Activated CD4-positive, alpha-beta T cell treated with anti-CD3 and anti-CD28 coated beads for 24 hours (primary cell): Measurements from ENCODE around the gene IZUMO2.
"Not testable (repeated sequence)": the region's sequence is repeated elsewhere in the genome, so short reads cannot be mapped to it uniquely, and the experiment has no call there.

Experiments
- DNase-seq, 2 donors: peaks; one replicate each; pipeline ENCODE4 v3.0.0-alpha.2; 2020; ENCODE audit warnings: low read depth in 2 of 2

IZUMO2 gene

DNA sequence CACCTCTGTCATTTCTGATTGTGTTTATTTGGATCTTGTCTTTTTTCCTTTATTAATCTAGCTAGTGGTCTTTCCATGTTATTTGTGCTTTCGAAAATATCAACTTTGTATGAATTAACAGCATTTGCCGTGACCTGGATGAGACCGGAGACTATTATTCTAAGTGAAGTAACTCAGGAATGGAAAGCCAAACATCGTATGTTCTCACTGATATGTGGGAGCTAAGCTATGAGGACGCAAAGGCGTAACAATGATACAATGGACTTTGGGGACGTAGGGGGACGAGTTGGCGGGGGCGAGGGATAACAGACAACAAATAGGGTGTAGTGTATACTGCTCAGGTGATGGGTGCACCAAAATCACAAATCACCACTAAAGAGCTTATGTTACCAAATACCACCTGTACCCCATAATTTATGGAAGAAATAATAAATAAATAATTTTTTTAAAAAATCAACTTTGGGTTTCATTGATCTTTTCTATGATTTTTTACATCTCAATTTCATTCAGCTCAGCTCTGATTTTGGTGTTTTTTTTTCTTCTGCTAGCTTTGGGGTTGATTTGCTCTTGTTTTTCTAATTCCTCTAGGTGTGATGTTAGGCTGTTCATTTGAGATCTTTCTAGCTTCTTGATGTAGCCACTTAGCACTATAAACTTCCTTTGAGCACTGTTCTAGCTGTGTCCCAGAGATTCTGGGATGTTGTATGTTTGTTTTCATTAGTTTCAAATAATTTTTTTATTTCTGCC is 27.1 kb downstream of the IZUMO2 start:
- not testable (repeated sequence) for DNase-seq

DNA sequence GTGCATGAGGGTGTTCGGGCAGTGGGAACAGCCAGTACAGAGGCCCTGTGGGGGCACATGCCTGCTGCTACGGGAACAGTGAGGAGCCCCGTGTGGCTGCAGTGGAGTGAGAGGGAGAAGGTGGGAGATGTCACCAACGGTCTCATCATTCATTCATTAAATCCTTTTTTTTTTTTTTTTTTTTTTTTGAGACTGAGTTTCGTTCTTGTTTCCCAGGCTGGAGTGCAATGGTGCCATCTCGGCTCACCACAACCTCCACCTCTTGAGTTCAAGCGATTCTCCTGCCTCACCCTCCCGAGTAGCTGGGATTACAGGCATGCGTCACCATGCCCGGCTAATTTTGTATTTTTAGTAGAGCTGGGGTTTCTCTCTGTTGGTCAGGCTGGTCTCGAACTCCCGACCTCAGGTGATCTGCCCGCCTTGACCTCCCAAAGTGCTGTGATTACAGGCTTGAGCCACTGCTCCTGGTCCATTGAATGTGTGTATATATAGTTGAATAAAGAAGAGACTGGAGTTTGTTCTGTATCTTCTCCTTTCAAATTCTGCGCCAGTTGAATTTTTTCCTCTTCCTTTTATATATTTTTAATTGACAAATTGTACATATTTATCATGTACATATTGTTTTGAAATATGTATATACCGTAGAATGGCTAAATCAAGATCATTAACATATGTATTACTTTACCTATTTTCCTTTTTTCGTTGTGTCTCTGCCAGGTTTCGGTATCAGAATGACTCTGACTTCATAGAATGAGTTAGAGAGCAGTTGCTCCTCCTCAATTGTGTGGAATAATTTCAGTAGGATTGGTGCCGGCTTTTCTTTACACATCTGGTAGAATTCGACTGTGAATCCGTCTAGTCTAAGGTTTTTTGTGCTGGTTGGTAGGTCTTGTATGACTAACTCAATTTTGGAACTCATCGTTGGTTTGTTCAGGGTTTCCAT is 28.0 kb downstream of the IZUMO2 start:
- not testable (repeated sequence) for DNase-seq

DNA sequence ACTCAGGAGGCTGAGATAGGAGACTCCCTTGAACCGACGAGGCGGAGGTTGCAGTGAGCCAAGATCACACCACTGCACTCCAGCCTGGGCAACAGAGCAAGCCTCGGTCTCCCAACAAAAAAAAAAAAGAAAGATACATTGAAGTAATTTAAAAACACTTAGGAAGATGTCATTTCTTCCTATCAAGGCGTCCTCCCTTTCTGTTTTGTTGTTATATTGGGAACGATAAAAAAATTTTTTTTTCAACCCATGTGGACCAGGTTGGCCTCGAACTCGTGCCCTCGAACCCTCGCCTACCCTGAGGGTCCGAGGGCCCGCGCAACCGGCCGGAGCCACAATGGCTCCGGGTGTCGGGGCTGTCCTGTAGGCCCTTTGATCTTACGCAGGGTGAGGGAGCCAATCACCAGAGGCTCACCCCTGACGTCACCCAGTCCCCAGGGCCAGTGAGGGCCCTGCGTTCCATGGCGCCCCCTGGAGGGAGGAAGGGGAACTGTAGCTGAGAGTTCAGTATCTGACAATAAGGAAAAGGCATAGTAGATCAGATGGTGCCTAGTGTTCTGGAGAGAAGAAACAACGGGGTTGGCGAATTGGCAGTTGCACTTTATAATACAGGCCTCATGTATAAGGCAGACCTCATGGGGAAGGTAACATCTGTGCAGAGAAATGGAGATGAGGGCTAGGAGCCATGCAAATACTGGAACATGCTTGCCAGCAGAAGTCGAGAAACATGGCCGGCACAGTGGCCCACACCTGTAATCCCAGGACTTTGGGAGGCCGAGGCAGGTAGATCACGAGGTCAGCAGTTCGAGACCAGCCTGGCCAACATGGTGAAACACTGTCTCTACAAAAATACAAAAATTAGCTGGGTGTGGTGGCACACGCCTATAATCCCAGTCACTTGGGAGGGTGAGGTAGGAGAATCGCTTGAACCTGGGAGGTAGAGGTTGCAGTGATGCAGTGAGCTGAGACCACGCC is 29.3 kb downstream of the IZUMO2 start:
- not testable (repeated sequence) for DNase-seq

DNA sequence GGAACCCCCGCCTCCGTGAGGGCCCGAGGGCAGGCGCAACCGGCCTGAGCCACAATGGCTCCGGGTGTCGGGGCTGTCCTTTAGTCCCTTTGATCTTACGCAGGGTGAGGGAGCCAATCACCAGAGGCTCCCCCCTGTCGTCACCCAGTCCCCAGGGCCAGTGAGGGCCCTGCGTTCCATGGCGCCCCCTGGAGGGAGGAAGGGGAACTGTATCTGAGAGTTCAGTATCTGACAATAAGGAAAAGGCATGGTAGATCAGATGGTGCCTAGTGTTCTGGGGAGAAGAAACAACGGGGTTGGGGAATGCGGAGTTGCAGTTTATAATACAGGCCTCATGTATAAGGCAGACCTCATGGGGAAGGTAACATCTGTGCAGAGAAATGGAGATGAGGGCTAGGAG is 59.1 kb downstream of the IZUMO2 start:
- not testable (repeated sequence) for DNase-seq

GRCh38 chr19:50103405-50103804 is 59.7 kb downstream of the IZUMO2 start:
- not testable (repeated sequence) for DNase-seq
